ENCODE results near the gene NOP10.

GRCh38 chr15:34323217-34323616 lies 19.7 kb downstream of the NOP10 start:
- no peak for TF ChIP-seq EZH2 (IDR thresholded peaks at IDR 0.05; ENCODE audit: borderline replicate concordance, low read depth, low read length, poor library complexity, severe bottlenecking)
- TF ChIP-seq, protein P1, sequence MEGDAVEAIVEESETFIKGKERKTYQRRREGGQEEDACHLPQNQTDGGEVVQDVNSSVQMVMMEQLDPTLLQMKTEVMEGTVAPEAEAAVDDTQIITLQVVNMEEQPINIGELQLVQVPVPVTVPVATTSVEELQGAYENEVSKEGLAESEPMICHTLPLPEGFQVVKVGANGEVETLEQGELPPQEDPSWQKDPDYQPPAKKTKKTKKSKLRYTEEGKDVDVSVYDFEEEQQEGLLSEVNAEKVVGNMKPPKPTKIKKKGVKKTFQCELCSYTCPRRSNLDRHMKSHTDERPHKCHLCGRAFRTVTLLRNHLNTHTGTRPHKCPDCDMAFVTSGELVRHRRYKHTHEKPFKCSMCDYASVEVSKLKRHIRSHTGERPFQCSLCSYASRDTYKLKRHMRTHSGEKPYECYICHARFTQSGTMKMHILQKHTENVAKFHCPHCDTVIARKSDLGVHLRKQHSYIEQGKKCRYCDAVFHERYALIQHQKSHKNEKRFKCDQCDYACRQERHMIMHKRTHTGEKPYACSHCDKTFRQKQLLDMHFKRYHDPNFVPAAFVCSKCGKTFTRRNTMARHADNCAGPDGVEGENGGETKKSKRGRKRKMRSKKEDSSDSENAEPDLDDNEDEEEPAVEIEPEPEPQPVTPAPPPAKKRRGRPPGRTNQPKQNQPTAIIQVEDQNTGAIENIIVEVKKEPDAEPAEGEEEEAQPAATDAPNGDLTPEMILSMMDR (conservative IDR thresholded peaks at IDR 0.05; ENCODE audit: low read depth, low read length) = no peak

All from A673 (cell line).